NT2/D1 (cell line): ENCODE data around the gene AK4.
A peak's percentile ranks its signal among the peaks of the same experiment; 100 is the strongest.

Experiments used
- DNase-seq: peaks from one replicate; pipeline ENCODE4 v3.0.0-alpha.2; 2011; ENCODE audit warnings: low read depth, low spot score
- H3K27me3 ChIP-seq: 2 replicates; pipeline ENCODE4 v1.6.0; 2011; ENCODE audit warnings: mild to moderate bottlenecking; ENCODE audit not compliant: insufficient read length, insufficient read depth
- H3K36me3 ChIP-seq: 2 replicates; pipeline ENCODE4 v1.6.1; 2011; ENCODE audit warnings: mild to moderate bottlenecking, low read length, mixed read lengths; ENCODE audit not compliant: insufficient read depth, insufficient read length
- H3K4me1 ChIP-seq: 2 replicates; pipeline ENCODE4 v1.5.1; 2011; ENCODE audit not compliant: insufficient read depth, insufficient read length
- H3K4me3 ChIP-seq: 2 replicates; pipeline ENCODE4 v1.5.1; 2011; ENCODE audit warnings: low read depth; ENCODE audit not compliant: insufficient read length
- H3K9ac ChIP-seq: 2 replicates; pipeline ENCODE4 v1.6.0; 2011; ENCODE audit warnings: low read depth; ENCODE audit not compliant: insufficient read length
- H3K9me3 ChIP-seq: 2 replicates; pipeline ENCODE4 v1.5.1; 2011; ENCODE audit warnings: mild to moderate bottlenecking, low read length; ENCODE audit not compliant: insufficient read depth
- SUZ12 ChIP-seq: IDR thresholded peaks from 2 replicates; pipeline ENCODE4 v1.6.1; 2011; ENCODE audit not compliant: insufficient read length, insufficient read depth; ENCODE audit errors: extremely low read depth
- YY1 ChIP-seq: IDR thresholded peaks from 2 replicates; pipeline ENCODE4 v1.6.1; 2011; ENCODE audit not compliant: insufficient read length, insufficient read depth
- ZNF274 ChIP-seq: IDR thresholded peaks from 2 replicates; pipeline ENCODE4 v1.6.1; 2011; ENCODE audit warnings: mild to moderate bottlenecking, low read depth, low read length

Gene AK4

DNA sequence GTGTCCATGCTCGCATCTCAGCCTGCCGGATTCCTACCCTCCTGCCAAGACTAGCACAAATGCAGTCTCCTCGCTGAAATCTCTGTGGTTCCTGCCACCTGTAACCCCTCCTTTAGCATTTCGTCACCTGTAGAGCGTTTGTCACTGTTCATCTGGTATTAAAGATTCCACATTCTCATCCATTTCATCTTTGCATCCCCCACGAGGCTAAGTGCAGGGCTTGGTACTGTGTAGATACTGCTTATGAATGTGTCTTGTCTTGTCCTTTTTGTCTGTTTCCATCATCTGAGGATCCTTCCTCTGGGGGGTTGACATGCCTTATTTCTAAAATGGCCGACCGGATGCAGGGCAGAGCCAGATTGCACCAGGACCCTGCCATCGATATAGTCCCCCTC is 107.7 kb downstream of the AK4 start:
- Histone ChIP-seq H3K27me3 (peaks cover 30% of the 10 kb centered on the region), H3K4me3 (peak overlapping the region; percentile 95), H3K9ac (peak overlapping the region; percentile 95), H3K9me3 (no peaks in the 10 kb centered on the region), H3K36me3 (peaks cover 2% of the 10 kb centered on the region), H3K4me1 (no peaks in the 10 kb centered on the region)
- DNase-seq = no peak
- TF ChIP-seq ZNF274 (no peak), SUZ12 (no peak), YY1 (no peak)

DNA sequence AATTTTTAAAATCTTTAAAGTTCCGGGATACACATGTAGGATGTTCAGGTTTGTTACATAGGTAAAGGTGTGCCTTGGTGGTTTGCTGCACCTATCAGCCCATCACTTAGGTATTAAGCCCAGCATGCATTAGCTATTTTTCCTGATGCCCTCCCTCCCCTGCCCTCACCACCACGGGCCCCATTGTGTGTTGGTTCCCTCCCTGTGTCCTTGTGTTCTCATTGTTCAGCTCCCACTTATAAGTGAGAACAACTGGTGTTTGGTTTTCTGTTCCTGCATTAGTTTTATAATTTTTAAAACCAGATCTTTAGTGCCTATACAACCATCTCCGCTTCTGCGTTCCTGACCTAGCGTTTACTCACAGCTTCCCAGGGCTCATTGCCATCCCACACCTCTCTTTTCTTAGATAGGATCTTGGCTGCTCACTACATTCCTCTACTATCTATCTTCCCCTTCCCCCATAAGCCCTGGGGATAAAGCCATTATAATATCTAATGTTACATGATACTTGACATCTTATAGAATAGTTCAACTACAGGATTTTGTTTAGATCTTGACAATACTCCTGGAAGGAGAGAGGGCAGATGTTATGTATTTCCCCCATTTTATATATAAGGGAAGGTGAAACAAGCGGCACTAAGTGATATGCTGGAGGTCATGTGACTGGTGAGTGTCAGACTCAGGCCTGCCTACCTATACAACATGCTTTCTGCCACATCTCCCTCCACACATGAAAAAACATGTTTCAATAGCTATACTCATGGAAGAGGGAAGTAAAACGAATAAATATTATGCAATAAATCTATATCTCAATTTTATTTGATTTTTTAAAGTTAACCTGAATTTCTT is 109.1 kb downstream of the AK4 start:
- no peak for DNase-seq
- no peak overlapping the region for H3K4me3 ChIP-seq
- no peak overlapping the region for H3K9ac ChIP-seq
- H3K27me3 ChIP-seq = peaks cover 30% of the 10 kb centered on the region
- no peaks in the 10 kb centered on the region for H3K9me3 ChIP-seq
- TF ChIP-seq ZNF274 = no peak
- TF ChIP-seq YY1 = no peak
- no peak for TF ChIP-seq SUZ12
- H3K4me1 ChIP-seq = no peaks in the 10 kb centered on the region
- peaks cover 2% of the 10 kb centered on the region for H3K36me3 ChIP-seq

DNA sequence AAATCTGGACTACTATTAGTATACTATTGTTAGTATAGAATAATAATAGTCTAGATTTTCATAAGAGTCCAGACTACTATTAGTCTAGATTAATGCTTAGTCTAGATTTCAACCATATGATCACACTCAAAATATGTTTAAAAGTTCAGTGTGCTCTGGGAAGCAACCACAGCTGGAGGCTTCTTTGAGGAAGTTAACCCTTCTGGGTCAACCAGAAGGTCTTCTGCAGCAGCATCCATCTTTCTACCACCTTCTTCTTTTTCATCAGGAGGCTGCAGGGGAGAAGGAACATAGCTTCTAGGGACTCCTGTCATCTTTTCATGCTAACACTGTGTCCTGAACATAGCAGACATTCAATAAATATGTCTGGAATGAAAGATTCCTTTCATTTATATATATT is 110.1 kb downstream of the AK4 start:
- TF ChIP-seq ZNF274 = no peak
- no peak for TF ChIP-seq YY1
- Histone ChIP-seq H3K27me3 (peaks cover 28% of the 10 kb centered on the region), H3K4me1 (no peaks in the 10 kb centered on the region), H3K9ac (no peak overlapping the region), H3K4me3 (no peak overlapping the region), H3K36me3 (peaks cover 2% of the 10 kb centered on the region), H3K9me3 (no peaks in the 10 kb centered on the region)
- DNase-seq = no peak

DNA sequence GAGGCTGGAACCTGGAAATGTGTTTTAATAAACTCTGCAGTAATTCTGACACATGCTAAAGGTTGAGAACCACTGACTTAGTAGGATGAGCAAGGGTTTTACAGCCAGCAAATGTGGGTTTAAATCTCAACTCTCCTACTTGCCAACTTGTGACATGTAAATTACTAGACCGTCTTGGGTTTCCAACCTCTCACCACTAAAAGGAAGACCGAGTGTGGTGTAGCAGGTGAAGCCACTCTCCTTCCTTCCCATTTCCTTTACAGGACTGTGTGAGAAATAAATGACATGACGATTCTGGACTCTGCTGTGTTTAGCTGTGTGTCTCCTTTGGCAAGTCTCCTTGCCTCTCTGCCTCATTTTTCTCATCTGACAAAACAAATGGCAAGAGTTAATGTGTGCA is 111.8 kb downstream of the AK4 start:
- Histone ChIP-seq H3K9ac (no peak overlapping the region), H3K27me3 (peaks cover 13% of the 10 kb centered on the region), H3K4me3 (no peak overlapping the region), H3K4me1 (peaks cover 4% of the 10 kb centered on the region), H3K36me3 (peaks cover 2% of the 10 kb centered on the region), H3K9me3 (no peaks in the 10 kb centered on the region)
- no peak for DNase-seq
- TF ChIP-seq YY1 (no peak), SUZ12 (no peak), ZNF274 (no peak)

DNA sequence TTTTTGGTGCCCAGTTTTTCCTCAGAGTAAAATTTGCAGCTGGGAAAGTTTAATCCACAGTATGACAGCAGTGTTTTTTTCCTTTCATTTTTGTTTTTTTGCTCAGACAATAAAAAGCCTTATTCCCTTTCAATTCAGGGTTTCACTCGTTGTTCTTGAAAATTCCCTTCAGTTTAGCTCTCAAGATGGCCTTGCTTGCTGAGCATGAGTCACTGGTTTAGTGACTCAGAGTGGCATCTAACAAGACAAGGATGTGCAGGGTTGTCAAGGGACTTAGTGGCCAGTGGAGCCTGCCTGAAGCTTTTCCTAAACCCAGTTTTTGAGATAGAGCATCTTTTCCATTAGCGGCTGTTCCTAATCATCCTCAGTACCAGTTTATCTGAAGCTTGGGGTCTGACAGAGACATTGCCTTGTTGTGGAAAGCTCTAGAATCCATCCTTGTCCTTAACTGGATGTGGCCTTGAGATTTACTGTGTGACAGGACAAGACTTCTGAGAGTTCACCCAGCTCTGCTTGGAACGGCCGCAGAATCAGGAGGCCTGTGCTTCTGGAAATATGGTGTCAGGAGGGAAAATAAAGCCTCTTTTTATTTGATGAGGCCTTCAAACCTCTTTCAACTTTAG is 113.0 kb downstream of the AK4 start:
- Histone ChIP-seq H3K4me1 (peaks cover 4% of the 10 kb centered on the region), H3K4me3 (no peak overlapping the region), H3K9ac (no peak overlapping the region), H3K9me3 (no peaks in the 10 kb centered on the region), H3K36me3 (peaks cover 2% of the 10 kb centered on the region), H3K27me3 (peaks cover 4% of the 10 kb centered on the region)
- DNase-seq = no peak
- no peak for TF ChIP-seq SUZ12
- TF ChIP-seq YY1 = no peak
- TF ChIP-seq ZNF274 = no peak

DNA sequence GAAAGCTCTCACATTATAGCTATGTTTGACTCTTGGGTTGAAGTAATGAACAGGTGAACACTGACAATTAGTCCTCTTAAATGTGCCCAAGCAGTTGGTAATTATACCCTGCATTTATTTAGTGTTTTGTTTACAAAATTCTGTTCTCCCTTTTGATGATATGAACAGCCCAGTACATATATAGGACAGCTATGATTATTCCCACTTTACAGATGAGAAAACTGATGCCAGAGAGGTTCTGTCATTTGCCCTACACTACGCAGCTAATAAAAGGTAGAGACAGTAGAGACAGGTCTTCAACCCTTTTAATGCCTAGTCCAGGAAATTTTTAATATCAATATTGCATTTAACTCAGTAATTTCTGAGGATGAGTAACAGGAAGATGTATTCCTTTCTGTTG is 115.3 kb downstream of the AK4 start:
- no peak for DNase-seq
- TF ChIP-seq SUZ12 (no peak), YY1 (no peak), ZNF274 (no peak)
- H3K27me3 ChIP-seq = peaks cover 12% of the 10 kb centered on the region

DNA sequence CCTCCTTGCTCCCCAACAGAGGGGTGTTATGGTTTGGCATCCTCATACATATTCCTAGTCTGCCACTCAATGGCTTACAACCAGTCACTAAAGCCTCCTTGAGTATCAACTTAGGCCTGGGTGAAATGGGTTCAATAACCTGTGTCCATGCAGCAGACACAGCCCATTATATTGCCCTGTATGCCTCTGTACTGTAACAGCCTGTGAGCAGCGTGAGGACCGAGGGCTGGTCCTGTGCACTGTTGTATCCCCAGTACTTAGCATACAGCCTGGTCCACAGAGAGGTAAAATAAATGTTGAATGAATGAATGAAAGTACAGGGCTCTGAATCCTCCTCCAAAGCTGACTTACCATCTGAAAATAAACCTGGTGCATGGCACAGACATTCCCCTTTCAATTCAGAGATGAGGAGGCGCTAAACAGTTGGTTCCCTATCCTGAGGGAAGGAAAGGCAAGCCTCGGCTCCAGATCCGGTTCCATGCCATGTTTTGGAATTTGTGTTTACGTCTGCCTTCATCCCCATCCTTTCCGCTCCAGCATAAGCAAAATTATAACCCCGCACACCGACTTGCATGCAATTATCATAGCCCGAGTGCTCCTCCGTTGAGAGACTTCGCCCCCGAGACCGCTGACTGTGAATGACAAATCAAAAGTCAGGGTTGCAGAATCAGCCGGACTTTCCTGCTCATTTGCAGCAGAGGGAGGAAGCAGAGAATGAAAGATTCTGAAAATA is 116.4 kb downstream of the AK4 start:
- Histone ChIP-seq H3K9me3 (no peaks in the 10 kb centered on the region), H3K9ac (peak overlapping the region; percentile 21), H3K36me3 (no peaks in the 10 kb centered on the region), H3K27me3 (peaks cover 12% of the 10 kb centered on the region), H3K4me1 (peaks cover 4% of the 10 kb centered on the region), H3K4me3 (peak overlapping the region; percentile 35)
- no peak for DNase-seq
- TF ChIP-seq SUZ12 = no peak

More for the DNA sequence above, 115.3 kb downstream of the AK4 start:
- Histone ChIP-seq H3K36me3 (no peaks in the 10 kb centered on the region), H3K4me1 (peaks cover 4% of the 10 kb centered on the region), H3K9ac (no peak overlapping the region), H3K9me3 (no peaks in the 10 kb centered on the region), H3K4me3 (no peak overlapping the region)
